Body of pancreas (tissue), 4 donors: ENCODE results near the gene AIP. TPM values are rescaled to one million over a fixed set of nuclear protein-coding genes. Genes with fewer than 3 reads are reported as not detected.

Experiments
- ATAC-seq: fragments of 150-250 bp; one replicate; pipeline ENCODE4 v1.9.1; 2016
- DNase-seq, 4 donors: peaks; one replicate each; pipeline ENCODE4 v3.0.0-alpha.2; 2019
- H3K27ac ChIP-seq, 4 donors: fragments of 200-600 bp; sonication (generic); 1 replicate in 3 of 4; 2 replicates in 1 of 4; pipeline versions ENCODE4 v1.5.1 to v1.6.1; 2016 to 2019; ENCODE audit warnings: mild to moderate bottlenecking in 1 of 4, mixed read lengths in 1 of 4, moderate library complexity in 1 of 4
- H3K27me3 ChIP-seq, 2 donors: fragments of 200-600 bp; sonication (generic); one replicate each; pipeline ENCODE4 v1.6.0; 2016; ENCODE audit warnings: mild to moderate bottlenecking in 1 of 2
- H3K36me3 ChIP-seq, 2 donors: fragments of 200-600 bp; sonication (generic); replicated peaks in 1 of 2; 2 replicates each; pipeline ENCODE4 v1.5.1; 2016; ENCODE audit warnings: low read depth in 2 of 2; ENCODE audit not compliant: insufficient read depth in 1 of 2
- H3K4me1 ChIP-seq: fragments of 200-600 bp; sonication (generic); one replicate; pipeline ENCODE4 v1.6.0; 2016
- H3K4me3 ChIP-seq, 2 donors: fragments of 200-600 bp; sonication (generic); 1 replicate in 1 of 2; 2 replicates in 1 of 2; pipeline ENCODE4 v1.5.1; 2016 to 2019
- H3K9me3 ChIP-seq, 3 donors: fragments of 200-600 bp; sonication (generic); 1 replicate in 2 of 3; 2 replicates in 1 of 3; pipeline ENCODE4 v1.5.1; 2016
- POLR2A ChIP-seq, 3 donors: fragments of 450-650 bp; IDR thresholded peaks; one replicate each; pipeline ENCODE4 v1.6.1; 2016; ENCODE audit warnings: antibody characterized with exemption in 3 of 3, mild to moderate bottlenecking in 2 of 3
- WGBS, 2 donors: methylation state at CpG; one replicate each; pipeline ENCODE4 v1.1.5; 2017; 5-methylcytosine and 5-hydroxymethylcytosine counted together
- intact Hi-C: fragments of 100-400 bp; cut with DNase I; formaldehyde crosslinking; loops from one replicate; pipeline ENCODE4 v1.15.1; 2023
- total RNA-seq, 2 donors: library from RNA; depleted of rRNA; stranded (reverse); fragments of >200 nt; gene quantifications; one replicate each; pipeline ENCODE4 v1.1.0, GENCODE V29; 2016
- TF ChIP-seq, protein P1 (sequence below), 7 experiments: fragments of 450-650 bp in 4 of 7; fragments of 200-600 bp in 3 of 7; sonication (generic) in 3 of 7; IDR thresholded peaks; one replicate each; pipeline ENCODE4 v1.5.1; 2016 to 2019; ENCODE audit warnings: antibody characterized with exemption in 7 of 7

The AIP gene
- total RNA-seq, 2 donors from 2014 or later: 21.4 to 39.7 TPM

DNA sequence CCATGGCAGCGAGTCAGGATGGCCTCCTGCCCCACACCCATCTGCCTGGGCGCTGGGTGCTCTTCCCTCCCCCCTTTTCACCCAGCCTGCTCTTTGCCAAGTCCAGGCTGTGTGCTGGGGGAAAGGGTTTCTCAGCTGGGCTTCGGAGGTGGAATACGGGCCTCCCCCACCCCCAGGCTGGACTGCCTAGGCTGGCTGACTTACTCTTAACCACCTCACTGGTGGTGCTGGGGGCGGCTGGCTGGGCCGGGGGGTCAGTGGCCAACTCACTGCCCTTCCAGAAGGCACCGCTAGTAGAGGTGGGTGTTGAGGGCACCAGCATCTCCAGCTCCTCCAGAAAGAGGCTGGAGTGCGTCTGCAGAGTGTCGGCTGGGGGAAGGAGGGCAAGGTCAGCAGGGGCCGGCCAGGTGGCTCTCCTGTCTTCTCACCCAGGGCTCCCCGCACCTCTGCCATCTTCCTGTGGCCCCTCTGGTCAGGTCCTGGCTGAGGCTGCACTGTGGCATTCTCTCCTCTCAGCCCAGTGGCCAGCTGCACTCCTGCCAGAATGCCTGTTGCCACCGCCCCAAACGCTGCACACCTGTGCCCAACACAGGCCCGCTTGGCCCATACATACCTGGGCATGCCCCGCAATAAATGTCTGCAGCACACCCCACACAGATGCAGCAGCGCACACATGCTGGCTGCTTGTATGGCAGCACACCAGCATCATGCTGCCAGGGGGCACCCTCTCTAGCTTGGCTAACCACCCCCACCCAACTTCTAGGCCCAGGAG lies 12.6 kb downstream of the AIP start:
- TF ChIP-seq, protein P1, sequence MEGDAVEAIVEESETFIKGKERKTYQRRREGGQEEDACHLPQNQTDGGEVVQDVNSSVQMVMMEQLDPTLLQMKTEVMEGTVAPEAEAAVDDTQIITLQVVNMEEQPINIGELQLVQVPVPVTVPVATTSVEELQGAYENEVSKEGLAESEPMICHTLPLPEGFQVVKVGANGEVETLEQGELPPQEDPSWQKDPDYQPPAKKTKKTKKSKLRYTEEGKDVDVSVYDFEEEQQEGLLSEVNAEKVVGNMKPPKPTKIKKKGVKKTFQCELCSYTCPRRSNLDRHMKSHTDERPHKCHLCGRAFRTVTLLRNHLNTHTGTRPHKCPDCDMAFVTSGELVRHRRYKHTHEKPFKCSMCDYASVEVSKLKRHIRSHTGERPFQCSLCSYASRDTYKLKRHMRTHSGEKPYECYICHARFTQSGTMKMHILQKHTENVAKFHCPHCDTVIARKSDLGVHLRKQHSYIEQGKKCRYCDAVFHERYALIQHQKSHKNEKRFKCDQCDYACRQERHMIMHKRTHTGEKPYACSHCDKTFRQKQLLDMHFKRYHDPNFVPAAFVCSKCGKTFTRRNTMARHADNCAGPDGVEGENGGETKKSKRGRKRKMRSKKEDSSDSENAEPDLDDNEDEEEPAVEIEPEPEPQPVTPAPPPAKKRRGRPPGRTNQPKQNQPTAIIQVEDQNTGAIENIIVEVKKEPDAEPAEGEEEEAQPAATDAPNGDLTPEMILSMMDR (IDR thresholded peaks at IDR 0.05): no peak
- TF ChIP-seq POLR2A (IDR thresholded peaks at IDR 0.05): no peak
- Histone ChIP-seq H3K9me3 (no peaks in the 10 kb centered on the region), H3K4me3 (no peak overlapping the region), H3K4me1 (no peaks in the 10 kb centered on the region), H3K36me3 (peaks cover 0 to 8% of the 10 kb centered on the region in 2 donors), H3K27ac (no peak overlapping the region), H3K27me3 (no peaks in the 10 kb centered on the region)
- intact Hi-C loops: no loop called here
- ATAC-seq (no peak), DNase-seq (no peak)
- 94 to 98% methylated on average over 7 to 16 of the region's 16 CpGs for WGBS, 2 donors

DNA sequence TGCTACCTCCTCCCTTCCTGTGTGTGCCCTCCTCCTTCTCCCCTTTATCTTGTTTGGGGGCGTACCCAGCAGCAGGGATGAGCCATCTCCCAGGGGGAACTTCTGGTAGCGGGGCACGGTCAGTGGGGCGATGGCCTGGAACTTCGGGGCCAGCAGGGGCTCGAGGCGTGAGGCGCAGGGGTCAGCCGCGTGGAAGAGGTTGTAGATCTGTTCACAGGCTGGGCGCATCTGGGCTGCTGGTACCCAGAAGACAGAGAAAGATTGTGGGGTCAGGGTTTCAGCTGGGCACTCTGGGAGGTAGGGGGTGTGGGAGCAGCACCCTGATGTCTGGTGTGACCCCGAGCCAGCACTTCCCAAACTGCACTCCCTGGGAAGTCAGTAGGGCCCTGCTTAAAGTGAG lies 13.3 kb downstream of the AIP start:
- Histone ChIP-seq H3K4me1 (no peaks in the 10 kb centered on the region), H3K27ac (no peak overlapping the region), H3K9me3 (no peaks in the 10 kb centered on the region), H3K36me3 (peaks cover 0 to 9% of the 10 kb centered on the region in 2 donors), H3K4me3 (no peak overlapping the region), H3K27me3 (no peaks in the 10 kb centered on the region)
- WGBS, 2 donors: 98% methylated on average over 9 to 10 of the region's 12 CpGs
- DNase-seq (no peak), ATAC-seq (no peak)
- intact Hi-C loops: no loop called here
- no peak for TF ChIP-seq POLR2A (IDR thresholded peaks at IDR 0.05)
- TF ChIP-seq, protein P1 (IDR thresholded peaks at IDR 0.05): no peak

DNA sequence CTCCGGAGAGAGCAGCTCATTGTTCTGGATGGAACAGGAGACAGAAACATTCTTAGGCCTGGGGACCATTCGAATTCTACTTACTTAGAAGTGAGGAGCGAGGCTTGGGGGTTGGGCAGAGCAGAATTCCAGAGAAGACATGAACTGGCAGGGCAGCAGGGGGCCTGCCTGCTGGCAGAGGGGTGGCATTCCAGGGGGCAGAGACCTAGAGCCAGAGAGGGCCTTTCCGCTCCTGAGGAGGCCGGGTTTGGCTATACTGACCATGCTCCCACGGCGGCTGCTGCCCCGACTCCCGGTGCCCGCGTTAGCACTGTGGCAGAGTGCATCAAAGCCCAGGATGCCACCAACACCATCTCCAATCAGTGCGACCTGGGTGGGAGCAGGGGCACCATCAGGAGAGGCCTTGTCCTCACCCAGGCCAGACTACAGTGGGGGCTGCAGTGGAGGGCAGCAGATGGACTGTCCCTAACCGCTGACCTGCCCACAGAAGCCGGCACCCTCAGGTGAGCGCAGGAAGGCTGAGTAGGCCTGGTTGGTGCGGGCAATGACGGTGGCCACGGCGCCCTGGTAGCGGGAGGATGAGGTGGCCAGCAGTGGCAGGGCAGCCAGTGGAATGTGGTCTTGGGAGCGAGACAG lies 14.9 kb downstream of the AIP start:
- H3K4me3 ChIP-seq: no peak overlapping the region
- H3K36me3 ChIP-seq: peaks cover 0 to 9% of the 10 kb centered on the region in 2 donors
- H3K9me3 ChIP-seq: no peaks in the 10 kb centered on the region
- H3K4me1 ChIP-seq: no peaks in the 10 kb centered on the region
- no peaks in the 10 kb centered on the region for H3K27me3 ChIP-seq
- 85 to 94% methylated on average over 15 to 21 of the region's 21 CpGs for WGBS, 2 donors
- intact Hi-C loops: no loop called here
- H3K27ac ChIP-seq: no peak overlapping the region
- DNase-seq (no peak), ATAC-seq (no peak)
- no peak for TF ChIP-seq POLR2A (IDR thresholded peaks at IDR 0.05)
- TF ChIP-seq, protein P1 (IDR thresholded peaks at IDR 0.05): no peak

DNA sequence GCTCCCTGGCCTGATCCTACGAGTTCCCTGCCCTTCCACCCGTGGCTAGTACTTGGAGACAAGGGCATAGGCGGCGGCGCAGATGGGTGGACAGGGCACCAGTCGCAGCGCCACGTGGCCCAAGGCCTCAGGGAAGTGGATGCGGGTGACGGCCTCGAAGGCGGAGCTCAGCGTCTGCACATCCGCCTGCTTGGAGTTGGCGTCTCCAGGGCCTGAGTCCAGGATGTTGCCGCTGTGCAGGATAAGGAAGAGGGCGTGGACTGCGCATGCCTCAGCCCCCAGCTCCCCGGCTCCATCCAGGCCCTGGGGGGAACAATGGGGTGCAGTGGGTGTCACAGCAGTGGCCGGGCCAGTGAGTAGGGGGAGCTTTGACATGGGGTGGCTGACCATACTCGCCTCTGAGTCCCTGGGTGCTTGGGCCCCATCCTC lies 15.7 kb downstream of the AIP start:
- Histone ChIP-seq H3K9me3 (no peaks in the 10 kb centered on the region), H3K27me3 (no peaks in the 10 kb centered on the region), H3K4me1 (peaks cover 7% of the 10 kb centered on the region), H3K4me3 (no peak overlapping the region), H3K27ac (no peak overlapping the region), H3K36me3 (peaks cover 0 to 9% of the 10 kb centered on the region in 2 donors)
- ATAC-seq (no peak), DNase-seq (no peak)
- TF ChIP-seq, protein P1 (IDR thresholded peaks at IDR 0.05): no peak
- intact Hi-C loops: no loop called here
- 83 to 90% methylated on average over 20 to 21 of the region's 21 CpGs for WGBS, 2 donors
